IgD-negative memory B cell (primary cell): ENCODE results near the gene MAP3K19. TPM values are rescaled to one million over a fixed set of nuclear protein-coding genes. Genes with fewer than 3 reads are reported as not detected.
"Not testable (repeated sequence)": the region's sequence is repeated elsewhere in the genome, so short reads cannot be mapped to it uniquely, and the experiment has no call there.

Experiments used
- H3K27ac Mint-ChIP-seq, 3 donors: one replicate each; pipeline ENCODE4 v1.8.0; 2020 to 2022; ENCODE audit warnings: mild to moderate bottlenecking in 3 of 3, mixed read lengths in 3 of 3, moderate library complexity in 1 of 3
- H3K27me3 Mint-ChIP-seq: one replicate; pipeline ENCODE4 v1.8.0; 2021; ENCODE audit warnings: mixed read lengths
- H3K36me3 Mint-ChIP-seq: one replicate; pipeline ENCODE4 v1.8.0; 2020; ENCODE audit warnings: mild to moderate bottlenecking, mixed read lengths
- H3K4me1 Mint-ChIP-seq, 3 donors: one replicate each; pipeline ENCODE4 v1.8.0; 2020 to 2022; ENCODE audit warnings: mixed read lengths in 3 of 3, mild to moderate bottlenecking in 1 of 3
- H3K4me3 Mint-ChIP-seq, 4 donors: one replicate each; pipeline ENCODE4 v1.8.0; 2020 to 2022; ENCODE audit warnings: mild to moderate bottlenecking in 4 of 4, mixed read lengths in 4 of 4, moderate library complexity in 3 of 4
- H3K9me3 Mint-ChIP-seq, 3 donors: one replicate each; pipeline ENCODE4 v1.8.0; 2020 to 2021; ENCODE audit warnings: mixed read lengths in 3 of 3, mild to moderate bottlenecking in 1 of 3
- polyA plus RNA-seq: library from polyadenylated mRNA; unstranded; fragments of 300-500 nt; fragmentation: Illumina TruSeq; gene quantifications from one replicate; pipeline ENCODE4 v1.2.3, GENCODE V29; 2021

MAP3K19 gene
- not detected for polyA plus RNA-seq

- Mint-ChIP-seq H3K9me3 (no peaks in the 10 kb centered on the region), H3K4me3 (peak within 1 kb of the TSS in 1 of 4 donors; percentile 47), H3K36me3 (no peaks in the 10 kb centered on the region), H3K27ac (peak within 1 kb of the TSS in 1 of 3 donors; percentile 53), H3K4me1 (peaks cover 2 to 8% (median 7%) of the 10 kb centered on the region in 3 donors), H3K27me3 (peaks cover 4% of the 10 kb centered on the region)
Measured at GRCh38 chr2:135047300-135047699, at the start of gene MAP3K19. MAP3K19 (minus strand) TSS chr2:135047447; CDS start chr2:135024647, 22,800 bp downstream.

- H3K9me3 Mint-ChIP-seq: no peaks in the 10 kb centered on the region
- H3K27ac Mint-ChIP-seq: no peak overlapping the region
- no peak overlapping the region for H3K4me3 Mint-ChIP-seq
- peaks cover 9% of the 10 kb centered on the region for H3K36me3 Mint-ChIP-seq
- no peaks in the 10 kb centered on the region for H3K27me3 Mint-ChIP-seq
- no peaks in the 10 kb centered on the region for H3K4me1 Mint-ChIP-seq
Measured at GRCh38 chr2:135096665-135097446, 49.6 kb upstream of the MAP3K19 start.

- Mint-ChIP-seq H3K4me3 (no peak overlapping the region), H3K4me1 (no peaks in the 10 kb centered on the region), H3K27me3 (no peaks in the 10 kb centered on the region), H3K27ac (no peak overlapping the region), H3K36me3 (peaks cover 9% of the 10 kb centered on the region), H3K9me3 (no peaks in the 10 kb centered on the region)
Measured at GRCh38 chr2:135095591-135095990, 48.3 kb upstream of the MAP3K19 start.

- H3K27ac Mint-ChIP-seq: no peak overlapping the region
- H3K36me3 Mint-ChIP-seq: peaks cover 10% of the 10 kb centered on the region
Measured at GRCh38 chr2:135094508-135094907, 47.3 kb upstream of the MAP3K19 start.

GRCh38 chr2:135093670-135094330, 46.6 kb upstream of the MAP3K19 start:
- H3K27ac Mint-ChIP-seq: no peak overlapping the region
- no peaks in the 10 kb centered on the region for H3K27me3 Mint-ChIP-seq
- peaks cover 0 to 6% (median 0%) of the 10 kb centered on the region in 3 donors for H3K9me3 Mint-ChIP-seq
- H3K4me3 Mint-ChIP-seq: no peak overlapping the region
- peaks cover 12% of the 10 kb centered on the region for H3K36me3 Mint-ChIP-seq
- H3K4me1 Mint-ChIP-seq: peaks cover 0 to under 1% (median 0%) of the 10 kb centered on the region in 3 donors

More at GRCh38 chr2:135094508-135094907, 47.3 kb upstream of the MAP3K19 start:
- no peaks in the 10 kb centered on the region for H3K27me3 Mint-ChIP-seq
- H3K4me1 Mint-ChIP-seq: no peaks in the 10 kb centered on the region
- H3K4me3 Mint-ChIP-seq: no peak overlapping the region
- peaks cover 0 to under 1% (median 0%) of the 10 kb centered on the region in 3 donors for H3K9me3 Mint-ChIP-seq

GRCh38 chr2:135093193-135093592, 45.9 kb upstream of the MAP3K19 start:
- Mint-ChIP-seq H3K4me3 (no peak overlapping the region), H3K9me3 (peaks cover 0 to 6% (median 0%) of the 10 kb centered on the region in 3 donors), H3K27me3 (no peaks in the 10 kb centered on the region), H3K4me1 (peaks cover 0 to 2% (median 0%) of the 10 kb centered on the region in 3 donors), H3K27ac (no peak overlapping the region), H3K36me3 (peaks cover 12% of the 10 kb centered on the region)

GRCh38 chr2:135091681-135092080, 44.4 kb upstream of the MAP3K19 start:
- H3K27ac Mint-ChIP-seq: no peak overlapping the region
- no peaks in the 10 kb centered on the region for H3K27me3 Mint-ChIP-seq
- peaks cover 14% of the 10 kb centered on the region for H3K36me3 Mint-ChIP-seq
- H3K4me1 Mint-ChIP-seq: peaks cover 4 to 10% (median 5%) of the 10 kb centered on the region in 3 donors
- H3K4me3 Mint-ChIP-seq: no peak overlapping the region
- peaks cover 0 to 6% (median 0%) of the 10 kb centered on the region in 3 donors for H3K9me3 Mint-ChIP-seq

GRCh38 chr2:135089597-135089996, 42.4 kb upstream of the MAP3K19 start:
- Mint-ChIP-seq H3K36me3 (peaks cover 13% of the 10 kb centered on the region), H3K4me1 (peaks cover 16 to 26% (median 20%) of the 10 kb centered on the region in 3 donors)
- H3K9me3 Mint-ChIP-seq, H3K27me3 Mint-ChIP-seq, H3K4me3 Mint-ChIP-seq, H3K27ac Mint-ChIP-seq: not testable (repeated sequence)

- Mint-ChIP-seq H3K36me3 (peaks cover 15% of the 10 kb centered on the region), H3K9me3 (peaks cover 0 to 6% (median 0%) of the 10 kb centered on the region in 3 donors), H3K4me3 (no peak overlapping the region), H3K4me1 (peaks cover 21 to 32% (median 25%) of the 10 kb centered on the region in 3 donors), H3K27ac (peak overlapping the region in 1 of 3 donors; percentile 56), H3K27me3 (no peaks in the 10 kb centered on the region)
Measured at GRCh38 chr2:135086222-135086621, 39.0 kb upstream of the MAP3K19 start.

GRCh38 chr2:135078417-135078816, 31.2 kb upstream of the MAP3K19 start:
- H3K4me1 Mint-ChIP-seq: peaks cover 5 to 16% (median 5%) of the 10 kb centered on the region in 3 donors
- no peak overlapping the region for H3K4me3 Mint-ChIP-seq
- no peaks in the 10 kb centered on the region for H3K9me3 Mint-ChIP-seq
- peaks cover 7% of the 10 kb centered on the region for H3K36me3 Mint-ChIP-seq
- H3K27ac Mint-ChIP-seq: no peak overlapping the region
- H3K27me3 Mint-ChIP-seq: no peaks in the 10 kb centered on the region

- peaks cover 15% of the 10 kb centered on the region for H3K36me3 Mint-ChIP-seq
- H3K4me1 Mint-ChIP-seq: peaks cover 5 to 16% (median 10%) of the 10 kb centered on the region in 3 donors
- H3K4me3 Mint-ChIP-seq: no peak overlapping the region
- H3K27ac Mint-ChIP-seq: no peak overlapping the region
- peaks cover 2 to 4% (median 4%) of the 10 kb centered on the region in 3 donors for H3K9me3 Mint-ChIP-seq
- no peaks in the 10 kb centered on the region for H3K27me3 Mint-ChIP-seq
Measured at GRCh38 chr2:135076556-135076955, 29.3 kb upstream of the MAP3K19 start.

GRCh38 chr2:135074216-135074615, 27.0 kb upstream of the MAP3K19 start:
- peak overlapping the region in 2 of 3 donors; percentile 40 to 68 for H3K27ac Mint-ChIP-seq
- H3K9me3 Mint-ChIP-seq: peaks cover 2 to 4% (median 4%) of the 10 kb centered on the region in 3 donors
- H3K4me1 Mint-ChIP-seq: peaks cover 5 to 11% (median 10%) of the 10 kb centered on the region in 3 donors
- H3K36me3 Mint-ChIP-seq: peaks cover 18% of the 10 kb centered on the region
- H3K27me3 Mint-ChIP-seq: no peaks in the 10 kb centered on the region
- no peak overlapping the region for H3K4me3 Mint-ChIP-seq

- H3K4me1 Mint-ChIP-seq: peaks cover 1 to 10% (median 8%) of the 10 kb centered on the region in 3 donors
- no peaks in the 10 kb centered on the region for H3K27me3 Mint-ChIP-seq
- H3K36me3 Mint-ChIP-seq: peaks cover 23% of the 10 kb centered on the region
- H3K27ac Mint-ChIP-seq: no peak overlapping the region
- no peak overlapping the region for H3K4me3 Mint-ChIP-seq
- H3K9me3 Mint-ChIP-seq: peaks cover 2 to 4% (median 4%) of the 10 kb centered on the region in 3 donors
Measured at GRCh38 chr2:135072125-135072997, 25.1 kb upstream of the MAP3K19 start.

GRCh38 chr2:135066710-135067109, 19.5 kb upstream of the MAP3K19 start:
- peaks cover 9 to 27% (median 19%) of the 10 kb centered on the region in 3 donors for H3K4me1 Mint-ChIP-seq
- H3K27ac Mint-ChIP-seq: no peak overlapping the region
- no peaks in the 10 kb centered on the region for H3K27me3 Mint-ChIP-seq
- peaks cover 27% of the 10 kb centered on the region for H3K36me3 Mint-ChIP-seq
- no peak overlapping the region for H3K4me3 Mint-ChIP-seq
- H3K9me3 Mint-ChIP-seq: no peaks in the 10 kb centered on the region
